ENCODE data around the gene CELF4. TPM values are rescaled to one million over a fixed set of nuclear protein-coding genes. Genes with fewer than 3 reads are reported as not detected.
A peak's percentile ranks its signal among the peaks of the same experiment; 100 is the strongest.

CELF4 gene
- polyA plus RNA-seq, 5 donors: 7.1 to 8.8 (median 8.5) TPM

- DNase-seq: no peak
These were observed 122.1 kb downstream of the CELF4 start for GRCh38 chr18:37443325-37444055.

GRCh38 chr18:37442477-37442876 is 123.1 kb downstream of the CELF4 start:
- no peak for DNase-seq

DNA sequence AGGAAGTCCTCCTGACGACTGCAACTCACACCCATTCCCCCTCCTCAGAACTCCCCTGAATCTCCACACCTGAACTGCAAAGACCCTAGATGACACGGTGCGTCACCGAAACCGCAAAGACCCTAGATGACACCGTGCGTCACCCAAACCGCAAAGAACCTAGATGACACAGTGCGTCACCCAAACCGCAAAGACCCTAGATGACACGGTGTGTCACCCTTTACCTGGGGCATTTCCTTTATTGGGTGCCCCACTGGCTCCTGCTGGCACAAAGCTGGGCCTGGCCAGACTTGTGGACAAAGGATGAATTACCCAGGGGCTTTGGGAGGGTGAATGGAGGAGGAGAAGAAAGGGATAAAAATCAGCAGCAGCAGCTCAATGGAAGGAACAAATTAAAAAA is 123.8 kb downstream of the CELF4 start:
- DNase-seq: no peak

DNA sequence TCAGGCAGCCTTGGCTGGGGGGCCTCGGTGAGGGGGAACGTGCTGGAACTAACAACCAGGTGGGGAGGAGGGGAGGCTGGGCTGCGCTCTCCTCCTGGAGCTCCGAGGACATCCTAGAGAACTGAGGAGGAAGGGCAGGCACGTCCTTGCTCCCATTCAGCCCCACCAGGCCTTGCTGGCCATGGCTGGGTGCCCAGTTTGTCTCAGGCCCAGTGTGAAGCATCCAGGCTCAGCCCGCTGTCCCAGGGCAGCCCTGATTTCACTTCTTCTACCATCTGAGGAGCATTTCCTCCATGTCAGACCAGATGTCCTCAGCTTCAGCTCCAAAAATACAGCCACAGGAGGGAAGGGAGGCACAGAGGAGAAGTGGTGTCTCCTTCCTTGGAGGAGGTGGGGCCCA is 125.4 kb downstream of the CELF4 start:
- DNase-seq: no peak

GRCh38 chr18:37438417-37439180 is 127.0 kb downstream of the CELF4 start:
- no peak for DNase-seq

DNA sequence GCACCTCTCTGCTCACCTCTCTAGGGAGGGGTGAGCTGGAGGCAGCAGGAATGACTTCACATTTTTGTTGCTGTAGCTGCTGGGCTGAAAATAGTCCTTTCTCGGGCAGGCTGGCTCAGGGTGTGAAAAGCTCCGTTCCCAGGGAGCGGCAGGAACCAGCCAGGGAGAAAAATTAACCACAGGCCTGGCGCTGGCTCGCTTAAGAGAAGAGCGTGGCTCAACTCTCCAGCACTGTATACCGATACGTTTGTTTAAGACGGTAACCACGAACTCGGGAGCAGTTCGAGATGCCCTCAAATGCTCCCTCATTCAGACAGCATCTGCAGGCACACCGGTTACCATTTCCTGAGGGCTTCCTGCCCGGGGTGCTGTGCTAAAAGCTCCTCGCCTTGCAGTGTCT is 129.6 kb downstream of the CELF4 start:
- DNase-seq: no peak

- no peak for DNase-seq
These were observed 130.3 kb downstream of the CELF4 start for GRCh38 chr18:37435150-37435867.

DNA sequence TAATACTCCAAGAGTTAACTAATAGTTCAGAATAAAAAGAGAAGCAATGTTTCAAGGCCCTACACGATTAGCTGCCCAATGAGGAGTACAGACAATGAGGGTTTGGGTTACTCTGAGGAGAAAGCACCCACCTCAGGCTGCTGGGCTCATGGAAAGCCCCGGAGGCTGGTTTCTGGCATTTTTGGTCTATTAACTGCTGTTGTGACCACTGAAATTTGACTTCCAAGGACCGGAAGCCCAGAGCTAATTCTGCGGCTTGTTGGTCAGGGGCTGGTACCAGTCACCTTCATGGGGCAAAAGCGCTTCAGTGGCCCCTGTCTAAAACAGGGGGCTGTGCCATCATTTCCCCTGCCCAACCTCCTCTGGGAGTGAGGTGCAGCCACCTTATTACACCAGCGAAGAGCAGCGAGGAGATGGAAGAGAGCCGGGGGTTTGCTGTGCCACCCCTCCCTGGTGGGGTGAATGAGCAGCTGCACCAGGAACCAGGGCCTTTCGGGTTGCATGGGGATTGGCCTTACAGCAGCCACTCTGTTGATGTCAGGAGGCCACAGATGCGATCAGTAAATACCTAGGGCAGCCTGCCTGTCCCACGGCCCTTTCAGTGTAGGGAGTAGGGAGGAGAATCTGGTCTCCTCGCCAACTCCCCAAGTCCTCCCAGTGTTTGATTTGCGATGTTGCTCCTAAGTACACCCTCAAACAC is 131.3 kb downstream of the CELF4 start:
- DNase-seq: no peak

DNA sequence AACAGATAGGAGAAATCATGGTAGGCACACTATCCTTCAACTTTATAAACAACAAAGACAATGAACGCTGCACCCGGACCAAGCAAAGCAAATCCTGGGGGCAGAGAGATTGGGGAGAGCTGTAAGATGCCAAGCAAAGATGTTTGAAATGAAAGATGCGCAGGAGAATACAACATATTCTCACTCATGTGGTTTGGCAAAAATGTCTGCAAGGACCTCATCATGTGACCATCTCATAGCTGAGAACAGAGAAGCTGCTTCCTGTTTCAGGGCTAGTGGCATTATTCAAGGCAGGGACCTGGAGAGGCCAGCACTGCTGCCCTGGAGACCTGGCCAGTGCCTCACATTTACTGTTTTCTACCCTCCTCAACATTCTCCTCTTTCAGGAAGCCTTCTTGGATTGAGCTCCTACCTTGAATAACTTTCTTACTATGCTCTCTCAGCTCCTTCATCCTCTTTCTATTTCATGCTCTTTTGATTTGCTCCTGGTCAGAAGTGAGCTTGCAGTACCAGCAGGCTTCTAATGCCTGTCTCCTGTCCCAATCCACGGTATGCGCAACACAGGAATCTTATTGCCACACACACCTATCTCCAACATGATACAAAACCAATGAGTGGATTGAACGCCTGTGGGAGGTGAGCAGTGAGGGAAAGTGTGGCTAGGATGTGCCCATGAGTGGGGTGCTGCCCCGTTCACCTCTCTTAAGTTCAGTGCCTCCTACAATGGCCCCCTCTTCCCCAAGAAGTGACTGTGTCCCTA is 133.0 kb downstream of the CELF4 start:
- DNase-seq: no peak

- DNase-seq: no peak
These were observed 135.1 kb downstream of the CELF4 start for GRCh38 chr18:37430357-37431076.

- DNase-seq: no peak
These were observed 135.8 kb downstream of the CELF4 start for GRCh38 chr18:37429791-37430190.

GRCh38 chr18:37428288-37428974 is 137.2 kb downstream of the CELF4 start:
- no peak for DNase-seq

DNA sequence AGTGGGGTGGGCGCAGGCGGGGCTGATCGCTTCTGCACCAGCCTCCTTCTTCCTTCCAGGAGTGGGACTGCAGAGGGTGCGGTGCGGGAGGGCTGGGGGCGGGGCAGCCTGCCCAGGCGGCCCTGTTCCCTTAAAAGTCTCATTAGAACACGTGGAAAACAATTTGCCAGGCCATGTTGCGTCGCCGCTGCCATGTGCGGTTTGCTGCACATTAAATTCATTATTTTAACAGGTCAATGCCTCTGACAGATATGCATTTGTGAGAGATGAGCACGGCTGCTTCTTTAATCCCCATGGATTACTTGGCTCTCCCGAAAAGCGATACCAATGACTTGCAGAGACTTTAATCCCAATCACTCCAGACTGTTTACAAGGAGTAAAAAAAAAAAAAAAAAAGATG is 139.0 kb downstream of the CELF4 start:
- no peak for DNase-seq

GRCh38 chr18:37425222-37425621 is 140.4 kb downstream of the CELF4 start:
- no peak for DNase-seq

GRCh38 chr18:37424507-37424906 is 141.1 kb downstream of the CELF4 start:
- DNase-seq: no peak

- peak in 1 of 2 donors; percentile 25 for DNase-seq
These were observed 143.0 kb downstream of the CELF4 start for GRCh38 chr18:37422596-37422995.

DNA sequence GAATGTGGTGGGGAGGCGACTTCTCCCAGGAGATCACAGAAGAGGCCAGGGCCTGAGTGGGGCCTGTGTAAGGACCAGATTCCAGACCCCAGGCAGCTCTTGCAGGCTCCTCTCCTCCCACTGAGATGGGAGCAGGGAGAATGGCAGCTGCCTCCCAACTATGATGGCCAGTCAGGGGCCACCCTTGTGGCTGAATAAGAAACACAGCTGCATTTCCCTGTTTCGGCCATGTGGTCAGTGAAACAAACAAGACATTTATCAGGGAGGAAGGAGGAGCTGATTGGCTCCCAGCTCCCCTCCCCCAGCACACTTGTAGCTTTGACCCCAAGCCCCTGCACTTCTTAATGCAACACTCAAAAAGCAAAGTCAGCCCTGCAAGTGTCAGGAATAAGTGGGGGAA is 143.5 kb downstream of the CELF4 start:
- DNase-seq: no peak

DNA sequence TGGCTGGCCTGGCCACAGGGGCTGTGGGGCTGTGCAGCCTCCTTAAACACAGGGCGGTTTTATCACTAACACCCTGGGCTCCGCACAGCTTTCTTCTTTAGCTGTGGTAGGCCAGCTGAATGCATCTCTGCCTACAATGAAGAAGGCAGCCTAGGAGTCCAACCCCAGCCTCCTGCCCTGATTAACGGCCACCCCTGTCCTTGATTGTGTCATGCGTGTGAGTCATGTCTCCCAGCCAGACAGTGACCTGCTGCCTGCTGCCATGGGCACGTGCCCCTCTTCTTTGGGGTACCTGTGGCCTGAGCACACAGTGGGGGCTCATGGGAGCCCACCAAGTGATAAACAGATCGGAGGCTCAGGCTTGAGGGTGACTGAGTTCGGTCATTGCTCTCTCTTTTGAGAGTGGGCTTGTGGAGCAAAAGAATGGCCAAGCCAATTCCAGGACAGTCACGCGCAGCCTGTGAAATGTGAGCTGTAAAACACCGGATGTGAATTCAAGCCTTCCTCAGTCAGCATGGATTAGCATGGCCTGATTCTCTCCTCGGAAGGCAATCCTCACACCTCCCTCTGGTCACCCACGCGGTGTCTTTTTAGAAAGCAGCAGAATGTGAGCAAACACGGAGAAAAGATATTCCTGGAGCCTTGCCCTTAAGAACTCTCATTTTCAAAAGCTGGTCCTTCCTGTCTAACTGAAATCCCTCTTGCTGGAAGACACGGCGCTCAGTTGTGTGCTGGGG is 144.1 kb downstream of the CELF4 start:
- no peak for DNase-seq

GRCh38 chr18:37420315-37420880 is 145.2 kb downstream of the CELF4 start:
- DNase-seq: no peak
